Heart right ventricle (tissue), 16 donors: ENCODE data around the gene GOLGA6L2. TPM values are rescaled to one million over a fixed set of nuclear protein-coding genes. Genes with fewer than 3 reads are reported as not detected.

ENCODE experiments used
- ATAC-seq, 8 donors: fragments of 200-7000 bp; cut with Tn5 transposase; one replicate each; pipeline ENCODE4 v1.9.1; 2020; ENCODE audit warnings: mild to moderate bottlenecking in 8 of 8, moderate library complexity in 8 of 8, moderate number of reproducible peaks in 1 of 8
- DNase-seq, 2 donors: peaks; one replicate each; pipeline ENCODE4 v3.0.0-alpha.2; 2020
- H3K27ac ChIP-seq, 10 donors: fragments of 200-600 bp; sonication (generic) in 2 of 10; one replicate each; pipeline versions ENCODE4 v1.5.0 to v1.8.0; 2020 to 2022; ENCODE audit warnings: mild to moderate bottlenecking in 3 of 10
- H3K27me3 ChIP-seq, 7 donors: fragments of 200-600 bp; one replicate each; pipeline ENCODE4 v1.8.0; 2021 to 2022; ENCODE audit warnings: mild to moderate bottlenecking in 2 of 7
- H3K36me3 ChIP-seq, 9 donors: fragments of 200-600 bp; sonication (generic) in 1 of 9; one replicate each; pipeline versions ENCODE4 v1.5.0 to v1.8.0; 2020 to 2022; ENCODE audit warnings: mild to moderate bottlenecking in 2 of 9
- H3K4me1 ChIP-seq, 9 donors: fragments of 200-600 bp; sonication (generic) in 1 of 9; one replicate each; pipeline versions ENCODE4 v1.5.0 to v1.8.0; 2020 to 2022; ENCODE audit warnings: mild to moderate bottlenecking in 4 of 9
- H3K4me3 ChIP-seq, 10 donors: fragments of 200-600 bp; sonication (generic) in 2 of 10; one replicate each; pipeline versions ENCODE4 v1.5.0 to v1.8.0; 2020 to 2022; ENCODE audit warnings: mild to moderate bottlenecking in 7 of 10, moderate library complexity in 2 of 10
- H3K9me3 ChIP-seq, 11 donors: fragments of 200-600 bp in 10 of 11; sonication (generic) in 2 of 11; one replicate each; pipeline versions ENCODE4 v1.5.0 to v1.8.0; 2013 to 2022; ENCODE audit warnings: mild to moderate bottlenecking in 2 of 11, control low read depth in 1 of 11, moderate library complexity in 1 of 11
- WGBS, 2 donors: extraction: QIAGEN DNeasy Blood & Tissue Kit; methylation state at CpG; one replicate each; pipeline ENCODE4 v1.1.7; 2013; ENCODE audit warnings: inconsistent platforms in 1 of 2; 5-methylcytosine and 5-hydroxymethylcytosine counted together
- intact Hi-C, 10 donors: fragments of 100-400 bp; cut with DNase I; formaldehyde crosslinking; loops; one replicate each; pipeline versions ENCODE4 v1.11.1 to v1.14.2; 2022
- polyA plus RNA-seq, 2 donors: library from polyadenylated mRNA; stranded (reverse); fragments of 200-250 nt; gene quantifications; one replicate each; pipeline ENCODE4 v1.2.3, GENCODE V29; 2013
- total RNA-seq, 10 donors: library from RNA; stranded (reverse); fragmentation: NEBNext Ultra II Directional in 3 of 10; extraction: Animal tissue kit (Norgen Biotek cat#: 25700) in 3 of 10; gene quantifications; one replicate each; pipeline versions ENCODE4 v1.2.1 to v1.2.4, GENCODE V29; 2021 to 2023
- TF ChIP-seq, protein P1 (sequence below), 9 donors: fragments of 200-600 bp; sonication (generic) in 2 of 9; IDR thresholded peaks; one replicate each; pipeline versions ENCODE4 v1.5.0 to v1.8.0; 2021 to 2022; ENCODE audit warnings: antibody characterized with exemption in 9 of 9, mild to moderate bottlenecking in 5 of 9, moderate library complexity in 1 of 9
- donor health status: Arrhythmogenic right ventricular cardiomyopathy.
- donor health status: ischemic (EF 13 %, LVEDD 7.1; RV severe dilation, severe dysfunction).
- donor health status: healthy with polysubstance abuse.
- donor health status: DM: no; HTN: yes; CAD: no.
- donor health status: DM: no; HTN: no; CAD: no.
- donor health status: ischemic (EF 25% LVEDD 6.9; RV normal size, moderate dysfunction).
- donor health status: ischemic (EF 25% LVEDD 5.7; RV mildly dilated, moderate dysfunction).
- donor health status: healthy.
- donor health status: DM: yes; HTN: yes; CAD: no.
- donor health status: Ischemic cardiomyopathy.
- donor health status: ischemic (EF 35%, LVEDD 5.7; RV mildly dilated, moderate dysfunction).
- donor health status: nonischemic (EF 11% LVEDD 7.7; RV severe dilation, severe dysfunction).
- donor health status: DM: yes; HTN: yes; CAD: no.
- donor health status: PGD.
- donor health status: ischemic (EF 29% LVEDD 5.4; RV normal size, mild dysfunction).
- donor health status: nonischemic (EF 23%, LVEDD 6.1; RV moderate dilation, normal function).

The GOLGA6L2 gene
- total and polyA plus RNA-seq, 12 donors, result 0.09 TPM; not detected in 11

DNA sequence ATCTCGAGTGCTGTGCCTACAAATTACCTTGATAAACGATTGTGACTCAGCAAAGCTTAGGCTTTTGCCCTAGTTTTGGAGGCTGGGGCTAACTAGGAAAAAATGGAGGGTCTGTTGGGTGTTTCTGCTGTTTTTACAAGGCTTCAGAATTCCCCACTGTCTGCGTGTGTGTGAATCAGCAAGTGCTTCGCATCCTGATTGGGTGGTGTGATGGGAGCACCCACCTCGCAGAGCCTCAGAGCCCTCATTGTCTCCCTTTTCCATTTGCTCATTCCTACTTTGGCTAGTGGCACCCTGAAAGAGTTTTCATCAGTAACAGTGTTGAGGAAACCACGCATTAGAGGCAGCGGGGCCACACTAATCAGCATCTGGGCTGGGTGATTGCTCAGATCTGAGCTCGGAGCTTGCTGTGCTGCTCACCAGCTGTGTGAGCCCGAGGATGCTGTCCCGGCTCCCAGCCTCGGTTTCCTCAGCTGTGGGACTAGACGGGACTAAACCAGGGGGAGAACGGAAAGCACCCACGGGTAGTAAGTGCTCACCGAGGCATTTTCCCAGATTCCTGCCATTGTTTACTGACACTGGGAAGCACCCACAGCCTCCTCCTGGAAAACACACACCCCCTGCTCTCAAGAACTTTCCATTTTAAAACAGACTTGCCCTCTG, 51.9 kb downstream of the GOLGA6L2 start:
- ATAC-seq, result no peak
- Histone ChIP-seq H3K27me3 (no peaks in the 10 kb centered on the region), H3K36me3 (no peaks in the 10 kb centered on the region), H3K4me1 (peaks cover 0 to 14% (median 0%) of the 10 kb centered on the region in 9 donors), H3K4me3 (no peak overlapping the region), H3K9me3 (no peaks in the 10 kb centered on the region), H3K27ac (peak overlapping the region in 1 of 10 donors; percentile 20)
- DNase-seq, result no peak
- TF ChIP-seq, protein P1, sequence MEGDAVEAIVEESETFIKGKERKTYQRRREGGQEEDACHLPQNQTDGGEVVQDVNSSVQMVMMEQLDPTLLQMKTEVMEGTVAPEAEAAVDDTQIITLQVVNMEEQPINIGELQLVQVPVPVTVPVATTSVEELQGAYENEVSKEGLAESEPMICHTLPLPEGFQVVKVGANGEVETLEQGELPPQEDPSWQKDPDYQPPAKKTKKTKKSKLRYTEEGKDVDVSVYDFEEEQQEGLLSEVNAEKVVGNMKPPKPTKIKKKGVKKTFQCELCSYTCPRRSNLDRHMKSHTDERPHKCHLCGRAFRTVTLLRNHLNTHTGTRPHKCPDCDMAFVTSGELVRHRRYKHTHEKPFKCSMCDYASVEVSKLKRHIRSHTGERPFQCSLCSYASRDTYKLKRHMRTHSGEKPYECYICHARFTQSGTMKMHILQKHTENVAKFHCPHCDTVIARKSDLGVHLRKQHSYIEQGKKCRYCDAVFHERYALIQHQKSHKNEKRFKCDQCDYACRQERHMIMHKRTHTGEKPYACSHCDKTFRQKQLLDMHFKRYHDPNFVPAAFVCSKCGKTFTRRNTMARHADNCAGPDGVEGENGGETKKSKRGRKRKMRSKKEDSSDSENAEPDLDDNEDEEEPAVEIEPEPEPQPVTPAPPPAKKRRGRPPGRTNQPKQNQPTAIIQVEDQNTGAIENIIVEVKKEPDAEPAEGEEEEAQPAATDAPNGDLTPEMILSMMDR (IDR thresholded peaks at IDR 0.05), result no peak
- WGBS, 2 donors, result 67 to 71% methylated on average over 15 of the region's 15 CpGs
- intact Hi-C loops, result no loop called here

Other genes starting within 250 kb of the GOLGA6L2 start
- not detected for gene GOLGA6L26, start 113.0 kb downstream of the GOLGA6L2 start, total RNA-seq
- gene GOLGA6L26, start 113.0 kb downstream of the GOLGA6L2 start, polyA plus RNA-seq, result not detected
- gene GOLGA8S, start 92.5 kb downstream of the GOLGA6L2 start, total RNA-seq, result under 1 TPM; 0.11 to 0.92 (median 0.41) TPM
- under 1 TPM; 0.03 to 0.66 TPM for gene GOLGA8S, start 92.5 kb downstream of the GOLGA6L2 start, polyA plus RNA-seq
- 1 to 10 TPM in 2 of 10 donors, under 1 TPM in 3, not detected in 5; 0.15 to 1.9 (median 0.64) TPM for gene MKRN3, start 118.4 kb upstream of the GOLGA6L2 start, total RNA-seq
- gene MKRN3, start 118.4 kb upstream of the GOLGA6L2 start, polyA plus RNA-seq, result under 1 TPM in 1 of 2 donors, not detected in 1; 0.04 TPM
- under 1 TPM in 4 of 10 donors, not detected in 6; 0.07 to 0.11 (median 0.09) TPM for gene MAGEL2, start 200.6 kb upstream of the GOLGA6L2 start, total RNA-seq
- gene MAGEL2, start 200.6 kb upstream of the GOLGA6L2 start, polyA plus RNA-seq, result under 1 TPM in 1 of 2 donors, not detected in 1; 0.04 TPM
- gene NDN, start 240.1 kb upstream of the GOLGA6L2 start, total RNA-seq, result 10 to 100 TPM; 33.2 to 54.6 (median 41.8) TPM
- gene NDN, start 240.1 kb upstream of the GOLGA6L2 start, polyA plus RNA-seq, result 10 to 100 TPM in 1 of 2 donors, 1 to 10 TPM in 1; 6.7 to 29.0 TPM